HG02943 (cell line): ENCODE results near the gene SDF2L1.
"Not testable (repeated sequence)": the region's sequence is repeated elsewhere in the genome, so short reads cannot be mapped to it uniquely, and the experiment has no call there.

ENCODE experiments used
- ATAC-seq: cut with Tn5 transposase; IDR thresholded peaks from one replicate; pipeline ENCODE4 v1.9.1; 2021; ENCODE audit warnings: mild to moderate bottlenecking, low read depth, moderate library complexity; ENCODE audit not compliant: unreplicated experiment

Gene SDF2L1

DNA sequence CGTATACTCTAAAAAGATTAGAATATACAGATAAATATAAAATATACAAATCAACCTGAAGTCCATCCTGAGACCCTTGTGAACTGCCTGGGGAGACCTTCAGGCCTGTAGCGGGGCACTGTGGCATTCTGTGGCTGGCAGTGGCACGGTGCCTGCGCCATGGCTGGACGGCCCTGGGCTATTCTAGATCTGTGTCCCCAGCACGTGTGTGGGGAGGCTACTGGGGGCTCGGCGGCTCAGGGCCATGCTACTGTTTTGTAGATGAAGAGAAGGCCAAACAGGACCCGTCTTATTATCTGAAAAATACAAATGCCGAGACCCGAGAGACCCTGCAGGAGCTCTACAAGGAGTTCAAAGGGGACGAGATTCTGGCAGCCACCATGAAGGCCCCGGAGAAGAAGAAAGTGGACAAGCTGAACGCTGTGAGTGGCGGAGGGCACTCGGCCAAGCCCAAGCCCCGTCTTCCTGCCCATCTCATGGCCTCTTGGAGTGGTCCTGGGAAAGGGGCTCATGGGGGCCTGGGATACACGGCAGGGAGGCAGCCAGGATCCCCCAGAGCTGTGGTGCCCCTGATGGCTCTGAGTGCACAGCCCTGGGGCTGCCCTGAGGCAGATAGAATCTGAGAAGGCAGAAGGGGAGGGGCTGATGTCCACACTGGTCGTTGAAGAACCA lies 42.5 kb downstream of the SDF2L1 start:
- ATAC-seq: no peak

- no peak for ATAC-seq
These were observed 43.0 kb downstream of the SDF2L1 start for GRCh38 chr22:21685164-21685513.

DNA sequence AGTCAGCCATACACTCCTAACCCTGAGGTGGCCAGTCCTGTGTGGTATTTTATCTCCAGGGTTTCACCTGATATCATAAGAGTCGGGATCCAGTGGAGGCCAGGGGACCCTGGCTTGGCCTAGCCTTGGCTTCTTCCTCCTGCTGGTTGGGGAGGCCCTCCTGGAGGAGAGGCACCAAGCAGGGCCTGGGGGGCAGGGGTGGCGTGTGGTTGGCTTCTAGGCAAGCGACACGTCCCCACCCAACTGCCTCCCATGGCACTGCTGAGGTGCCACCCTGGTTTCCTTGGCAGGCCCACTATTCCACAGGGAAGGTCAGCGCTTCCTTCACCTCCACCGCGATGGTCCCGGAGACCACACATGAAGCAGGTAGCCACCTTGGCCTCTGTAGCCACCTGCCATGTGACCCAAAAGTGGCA lies 44.1 kb downstream of the SDF2L1 start:
- no peak for ATAC-seq

DNA sequence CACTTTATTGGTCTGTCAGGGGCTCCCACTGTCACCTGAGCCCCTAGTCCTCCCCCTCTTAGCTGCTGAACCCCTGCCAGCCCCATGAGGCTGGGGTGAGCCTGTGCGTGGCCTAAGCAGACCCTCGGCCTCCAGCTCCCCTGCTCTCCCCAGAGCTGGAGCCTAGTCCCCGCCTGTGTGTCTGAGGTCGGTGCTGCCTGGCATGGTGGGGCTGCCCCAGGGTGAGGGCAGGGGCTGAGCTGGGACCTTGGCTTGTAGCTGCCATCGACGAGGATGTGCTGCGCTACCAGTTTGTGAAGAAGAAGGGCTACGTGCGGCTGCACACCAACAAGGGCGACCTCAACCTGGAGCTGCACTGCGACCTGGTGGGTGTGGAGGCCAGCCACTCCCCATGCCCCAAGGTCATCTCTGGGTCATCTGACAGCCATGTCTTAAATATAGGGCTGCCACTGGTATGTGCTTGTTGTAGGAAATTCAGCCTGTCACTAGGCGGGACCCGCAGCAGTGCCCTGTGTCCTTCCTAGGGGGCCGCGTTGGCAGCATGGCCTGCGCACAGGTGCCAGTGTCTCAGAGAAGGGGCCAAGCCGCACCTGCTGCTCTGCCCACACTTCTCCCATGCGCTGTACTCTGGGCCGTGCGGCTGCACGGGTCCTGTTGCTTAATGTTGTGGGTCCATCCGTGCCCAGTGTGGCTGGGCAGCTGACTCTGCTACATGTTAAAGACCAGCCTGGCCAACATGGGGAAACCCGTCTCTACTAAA lies 44.7 kb downstream of the SDF2L1 start:
- ATAC-seq: no peak

GRCh38 chr22:21687685-21688259 lies 45.7 kb downstream of the SDF2L1 start:
- ATAC-seq: no peak

DNA sequence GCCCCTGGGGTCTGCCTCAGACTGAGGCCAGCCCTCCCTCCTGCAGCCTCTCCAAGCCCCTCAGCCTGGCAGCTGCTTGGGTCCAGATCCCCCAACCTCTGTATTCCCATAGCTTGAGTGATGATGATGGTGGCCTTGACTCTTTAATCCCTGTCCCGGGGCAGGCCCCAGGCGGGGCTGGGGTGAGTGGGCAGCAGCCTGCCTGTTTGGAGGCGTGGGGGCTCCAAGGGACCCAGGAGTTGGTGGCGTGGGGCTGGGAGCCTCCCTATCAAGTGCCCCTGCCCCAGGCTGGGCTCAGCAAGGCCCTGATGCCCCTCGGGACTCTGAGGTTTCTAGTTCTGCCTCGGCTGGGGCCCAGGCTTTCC lies 46.2 kb downstream of the SDF2L1 start:
- no peak for ATAC-seq

DNA sequence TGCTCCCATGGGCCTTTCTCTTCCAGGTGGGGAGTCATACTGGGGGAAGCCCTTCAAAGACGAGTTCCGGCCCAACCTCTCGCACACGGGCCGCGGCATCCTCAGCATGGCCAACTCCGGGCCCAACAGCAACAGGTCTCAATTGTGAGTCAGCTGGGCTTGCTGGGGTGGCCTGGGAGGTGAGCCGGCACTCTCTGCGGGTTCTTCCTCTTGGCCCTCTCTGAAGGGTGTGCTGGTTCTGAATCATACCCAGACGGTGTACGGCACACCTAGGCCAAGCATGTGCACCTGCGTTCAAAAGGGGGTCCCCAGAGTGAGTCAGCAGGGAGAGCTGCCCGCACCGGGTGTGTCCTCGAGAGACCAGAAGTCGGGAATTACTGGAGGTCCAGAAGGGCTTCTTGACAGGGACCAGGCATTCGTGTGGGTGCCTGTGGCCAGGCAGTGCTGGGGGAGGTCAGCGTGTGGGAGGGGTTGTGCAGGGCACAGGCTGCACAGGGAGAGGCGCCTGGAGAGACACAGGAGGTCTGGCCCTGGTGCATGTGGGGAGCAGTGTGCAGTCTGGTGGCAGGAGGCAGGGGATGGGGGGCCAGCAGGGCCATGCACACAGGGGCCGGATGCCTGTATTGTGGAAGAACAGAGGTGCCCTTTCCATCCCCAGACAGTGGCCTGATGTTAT lies 46.7 kb downstream of the SDF2L1 start:
- ATAC-seq: no peak

DNA sequence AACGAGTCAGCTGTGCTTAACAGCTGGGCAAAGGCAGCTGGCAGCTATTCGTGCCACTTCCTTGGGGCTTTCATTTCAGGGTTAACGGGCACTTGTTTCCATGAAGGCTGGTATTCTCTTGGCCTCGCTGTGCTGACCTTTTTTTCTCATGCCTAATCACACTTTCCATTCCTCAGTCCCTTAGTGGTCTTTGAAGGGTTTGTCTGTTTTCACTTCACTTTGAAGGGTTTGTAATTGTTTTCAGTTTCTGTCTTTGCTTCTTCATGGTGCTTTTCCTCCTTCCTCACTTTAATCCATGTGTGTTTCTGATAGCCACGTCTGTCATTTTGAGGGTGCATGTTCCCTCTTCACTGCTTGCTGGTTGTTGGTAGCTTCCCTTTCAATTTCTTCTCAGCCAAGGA lies 48.3 kb downstream of the SDF2L1 start:
- ATAC-seq: no peak

DNA sequence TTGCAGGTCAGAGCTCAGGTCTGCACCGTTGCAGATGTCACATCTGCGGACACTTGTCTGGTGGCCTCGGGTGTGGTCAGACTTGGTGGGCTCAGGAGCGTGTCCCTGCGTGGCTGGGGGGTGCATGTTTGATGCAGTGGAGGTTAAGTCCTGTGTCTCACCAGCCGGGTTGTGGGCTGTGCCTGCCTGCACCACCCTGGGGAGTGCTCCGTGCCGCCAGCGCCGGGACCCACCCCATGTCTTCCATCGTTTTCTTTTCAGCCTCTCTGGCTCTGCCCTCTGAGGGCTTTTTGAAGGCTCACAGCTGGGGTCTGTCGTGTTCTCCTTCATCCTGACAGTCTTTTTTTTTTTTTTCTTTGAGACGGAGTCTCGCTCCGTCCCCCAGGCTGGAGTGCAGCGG lies 49.7 kb downstream of the SDF2L1 start:
- no peak for ATAC-seq

GRCh38 chr22:21692856-21693255 lies 50.8 kb downstream of the SDF2L1 start:
- ATAC-seq: not testable (repeated sequence)

DNA sequence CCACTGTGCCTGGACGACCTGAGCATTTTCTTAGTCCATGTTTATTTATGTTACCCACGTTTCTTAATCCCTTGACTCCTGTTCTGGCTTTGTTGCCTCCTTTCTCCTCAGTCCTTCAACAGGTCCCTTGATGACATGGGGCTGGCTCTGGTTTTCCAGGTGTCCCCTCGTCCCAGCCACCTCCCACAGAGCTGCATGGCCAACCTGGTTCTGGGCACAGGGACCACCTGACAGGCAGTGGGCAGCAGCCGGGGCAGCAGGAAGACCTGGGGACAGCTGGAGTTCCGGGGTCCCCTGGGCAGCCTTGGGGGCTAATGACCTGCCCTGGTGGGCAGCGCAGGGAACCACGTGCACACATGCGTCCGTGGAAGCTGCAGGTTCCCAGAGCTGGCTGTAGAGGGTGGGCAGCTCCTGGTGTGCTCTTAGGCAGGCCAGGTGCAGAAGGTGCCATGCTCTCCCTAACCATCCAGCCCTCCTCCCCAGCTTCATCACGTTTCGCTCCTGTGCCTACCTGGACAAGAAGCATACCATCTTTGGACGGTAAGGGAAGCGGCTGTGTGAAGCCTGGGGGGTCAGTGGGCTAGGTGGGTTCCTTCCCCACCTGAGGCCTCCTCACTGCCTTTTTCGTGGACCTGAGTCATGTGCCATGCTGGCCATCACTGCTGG lies 51.4 kb downstream of the SDF2L1 start:
- no peak for ATAC-seq
